ENCODE measurements around the gene ALPK1.

- TF ChIP-seq CTCF (IDR thresholded peaks at IDR 0.05) (no peak), POLR2A (IDR thresholded peaks at IDR 0.05) (no peak), POLR2AphosphoS5 (IDR thresholded peaks at IDR 0.05) (no peak), EP300 (IDR thresholded peaks at IDR 0.05) (no peak)
Observed at GRCh38 chr4:112381996-112382692, 85.0 kb downstream of the ALPK1 start.
